Measurements from ENCODE around the gene PRPF8. TPM values are rescaled to one million over a fixed set of nuclear protein-coding genes. Genes with fewer than 3 reads are reported as not detected.

Gene PRPF8
- total RNA-seq, 3 donors from 2014 or later = 173 to 183 (median 176) TPM

DNA sequence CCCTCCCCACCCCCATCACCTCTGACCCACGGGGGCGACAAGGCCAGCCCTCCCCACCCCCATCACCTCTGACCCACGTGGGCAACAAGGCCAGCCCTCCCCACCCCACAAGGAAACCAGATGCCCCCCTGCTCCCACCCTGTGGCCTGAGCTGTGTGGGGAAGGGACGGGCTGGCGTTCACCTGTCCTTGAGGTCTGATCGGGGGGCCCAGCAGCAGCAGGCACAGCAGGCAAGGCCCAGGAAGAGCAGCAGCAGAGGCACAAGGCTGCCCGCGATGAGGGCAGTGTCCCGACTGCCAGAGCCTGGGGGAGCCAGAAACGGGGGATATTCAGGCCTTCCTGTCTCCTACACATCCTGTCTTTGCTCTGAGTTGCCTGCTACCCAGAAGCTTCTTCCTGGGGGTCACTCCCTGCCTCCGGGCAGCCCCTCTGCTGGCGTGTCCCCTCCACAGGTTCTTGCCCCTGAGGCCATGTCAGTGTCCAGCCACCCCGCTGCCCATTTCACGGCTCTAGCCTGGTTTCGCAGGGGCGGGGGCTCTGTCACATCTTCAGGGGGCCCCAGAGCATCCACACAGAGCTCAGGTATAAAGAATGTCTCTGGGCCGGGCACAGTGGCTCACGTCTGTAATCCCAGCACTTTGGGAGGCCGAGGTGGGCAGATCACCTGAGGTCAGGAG is 45.9 kb downstream of the PRPF8 start:
- H3K4me3 ChIP-seq = no peak overlapping the region
- H3K36me3 ChIP-seq = no peaks in the 10 kb centered on the region
- H3K9me3 ChIP-seq = no peaks in the 10 kb centered on the region
- H3K4me1 ChIP-seq = peaks cover 0 to 1% of the 10 kb centered on the region in 2 donors
- DNase-seq (ENCODE audit: low spot score in 2 of 2) = no peak
- intact Hi-C loops (cut with DNase I; ENCODE audit: low total_unique reads) = no loop called here
- TF ChIP-seq, protein P1, sequence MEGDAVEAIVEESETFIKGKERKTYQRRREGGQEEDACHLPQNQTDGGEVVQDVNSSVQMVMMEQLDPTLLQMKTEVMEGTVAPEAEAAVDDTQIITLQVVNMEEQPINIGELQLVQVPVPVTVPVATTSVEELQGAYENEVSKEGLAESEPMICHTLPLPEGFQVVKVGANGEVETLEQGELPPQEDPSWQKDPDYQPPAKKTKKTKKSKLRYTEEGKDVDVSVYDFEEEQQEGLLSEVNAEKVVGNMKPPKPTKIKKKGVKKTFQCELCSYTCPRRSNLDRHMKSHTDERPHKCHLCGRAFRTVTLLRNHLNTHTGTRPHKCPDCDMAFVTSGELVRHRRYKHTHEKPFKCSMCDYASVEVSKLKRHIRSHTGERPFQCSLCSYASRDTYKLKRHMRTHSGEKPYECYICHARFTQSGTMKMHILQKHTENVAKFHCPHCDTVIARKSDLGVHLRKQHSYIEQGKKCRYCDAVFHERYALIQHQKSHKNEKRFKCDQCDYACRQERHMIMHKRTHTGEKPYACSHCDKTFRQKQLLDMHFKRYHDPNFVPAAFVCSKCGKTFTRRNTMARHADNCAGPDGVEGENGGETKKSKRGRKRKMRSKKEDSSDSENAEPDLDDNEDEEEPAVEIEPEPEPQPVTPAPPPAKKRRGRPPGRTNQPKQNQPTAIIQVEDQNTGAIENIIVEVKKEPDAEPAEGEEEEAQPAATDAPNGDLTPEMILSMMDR (IDR thresholded peaks at IDR 0.05) = no peak
- TF ChIP-seq POLR2A (IDR thresholded peaks at IDR 0.05) = no peak
- TF ChIP-seq POLR2AphosphoS5 (IDR thresholded peaks at IDR 0.05) = no peak
- H3K27ac ChIP-seq = no peak overlapping the region
- H3K27me3 ChIP-seq = no peaks in the 10 kb centered on the region

DNA sequence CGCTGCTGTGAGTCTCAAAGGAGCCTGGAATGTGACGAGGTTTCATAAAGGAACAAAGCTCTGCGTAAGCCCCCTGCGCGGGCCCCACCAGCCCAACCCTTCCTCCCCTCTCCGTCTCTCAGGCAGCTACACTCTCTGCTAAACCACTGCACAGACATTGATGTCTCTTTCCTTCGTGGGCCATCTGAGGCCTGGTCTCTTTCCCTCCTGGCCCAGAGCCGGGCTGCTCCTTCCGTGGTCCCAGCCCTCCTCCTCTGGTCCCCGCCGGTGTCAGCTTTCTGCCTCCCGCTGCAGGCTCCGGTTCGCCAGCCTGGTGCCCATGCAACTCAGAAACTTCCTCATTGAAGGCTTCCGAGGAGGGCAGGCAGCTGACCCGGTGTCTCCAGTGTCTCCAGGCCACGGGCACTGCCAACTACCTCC is 46.5 kb downstream of the PRPF8 start:
- DNase-seq (ENCODE audit: low spot score in 2 of 2) = no peak
- no peaks in the 10 kb centered on the region for H3K27me3 ChIP-seq
- no peak overlapping the region for H3K27ac ChIP-seq
- H3K4me1 ChIP-seq = no peaks in the 10 kb centered on the region
- H3K9me3 ChIP-seq = no peaks in the 10 kb centered on the region
- no peaks in the 10 kb centered on the region for H3K36me3 ChIP-seq
- intact Hi-C loops (cut with DNase I; ENCODE audit: low total_unique reads) = no loop called here
- H3K4me3 ChIP-seq = no peak overlapping the region
- TF ChIP-seq POLR2A (IDR thresholded peaks at IDR 0.05) (no peak), POLR2AphosphoS5 (IDR thresholded peaks at IDR 0.05) (no peak)
- TF ChIP-seq, protein P1 (IDR thresholded peaks at IDR 0.05) = no peak

DNA sequence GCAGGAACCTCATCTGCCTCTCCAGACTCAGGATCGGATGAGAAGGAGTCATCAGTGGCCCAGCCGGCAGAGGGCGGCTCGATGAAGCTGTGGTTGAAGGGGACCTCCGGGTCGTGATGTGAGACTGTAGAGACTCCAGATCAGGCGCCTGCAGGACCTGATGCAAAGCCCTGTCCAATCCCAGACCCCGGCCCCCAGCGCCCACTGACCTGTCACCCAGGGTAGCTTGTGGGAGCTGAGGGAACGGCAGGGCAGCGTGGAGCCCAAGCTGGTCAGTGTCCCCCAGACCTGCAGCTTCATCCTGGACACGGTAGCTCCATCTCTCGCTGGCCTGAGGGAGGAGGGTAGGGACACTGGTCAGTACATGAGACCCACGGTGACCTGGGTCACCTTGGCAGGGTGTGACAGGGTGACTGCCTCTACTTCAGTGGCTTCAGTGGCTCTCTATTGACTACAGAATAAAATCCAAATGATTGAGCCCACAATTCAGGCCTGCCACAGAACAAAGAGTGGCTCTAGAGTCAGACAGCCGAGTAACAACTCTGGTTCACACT is 47.9 kb downstream of the PRPF8 start:
- no peaks in the 10 kb centered on the region for H3K9me3 ChIP-seq
- TF ChIP-seq POLR2A (IDR thresholded peaks at IDR 0.05) (no peak), POLR2AphosphoS5 (IDR thresholded peaks at IDR 0.05) (no peak)
- TF ChIP-seq, protein P1 (IDR thresholded peaks at IDR 0.05) = no peak
- no peaks in the 10 kb centered on the region for H3K36me3 ChIP-seq
- no peak overlapping the region for H3K4me3 ChIP-seq
- DNase-seq (ENCODE audit: low spot score in 2 of 2) = no peak
- intact Hi-C loops (cut with DNase I; ENCODE audit: low total_unique reads) = no loop called here
- no peaks in the 10 kb centered on the region for H3K4me1 ChIP-seq
- H3K27me3 ChIP-seq = no peaks in the 10 kb centered on the region
- H3K27ac ChIP-seq = no peak overlapping the region

DNA sequence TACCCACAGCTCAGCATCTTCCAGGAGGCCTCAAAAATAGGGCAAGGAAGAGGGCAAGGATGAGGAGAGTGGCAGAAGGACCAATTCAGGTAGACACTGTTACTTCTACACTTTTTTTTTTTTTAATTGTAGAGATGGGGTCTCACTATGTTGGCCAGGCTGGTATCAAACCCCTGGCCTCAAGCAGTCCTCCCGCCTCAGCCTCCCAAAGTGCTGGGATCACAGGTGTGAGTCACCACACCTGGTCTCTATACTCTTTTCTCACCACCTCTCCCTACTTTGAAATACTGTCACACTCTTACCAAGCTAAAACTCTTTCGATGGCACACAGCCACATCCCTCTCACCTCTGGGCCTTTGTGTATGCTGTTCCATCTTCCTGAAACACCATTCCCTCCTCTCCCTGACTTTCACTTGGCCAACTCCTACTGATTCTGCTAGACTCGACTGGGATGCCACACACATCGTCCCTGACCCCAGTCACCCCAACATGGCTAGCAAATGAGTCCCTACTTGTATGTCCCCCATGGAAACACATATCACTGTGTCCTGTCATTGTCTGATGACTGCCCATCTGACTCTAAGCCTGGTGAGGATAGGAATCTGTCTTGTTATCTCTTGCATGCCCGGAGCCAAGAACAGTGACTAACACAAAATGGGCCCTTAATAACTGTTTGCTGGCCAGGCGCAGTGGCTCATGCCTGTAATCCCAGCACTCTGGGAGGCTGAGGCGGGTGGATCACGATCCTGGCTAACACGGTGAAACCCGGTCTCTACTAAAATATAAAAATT is 48.8 kb downstream of the PRPF8 start:
- H3K27me3 ChIP-seq = no peaks in the 10 kb centered on the region
- no peak overlapping the region for H3K4me3 ChIP-seq
- TF ChIP-seq, protein P1 (IDR thresholded peaks at IDR 0.05) = no peak
- TF ChIP-seq POLR2A (IDR thresholded peaks at IDR 0.05) (no peak), POLR2AphosphoS5 (IDR thresholded peaks at IDR 0.05) (no peak)
- H3K4me1 ChIP-seq = no peaks in the 10 kb centered on the region
- intact Hi-C loops (cut with DNase I; ENCODE audit: low total_unique reads) = no loop called here
- no peak for DNase-seq (ENCODE audit: low spot score in 2 of 2)
- no peaks in the 10 kb centered on the region for H3K9me3 ChIP-seq
- H3K36me3 ChIP-seq = no peaks in the 10 kb centered on the region
- H3K27ac ChIP-seq = no peak overlapping the region
